ENCODE data around the gene PI4KA. TPM values are rescaled to one million over a fixed set of nuclear protein-coding genes. Genes with fewer than 3 reads are reported as not detected.
"Not testable (repeated sequence)": the region's sequence is repeated elsewhere in the genome, so short reads cannot be mapped to it uniquely, and the experiment has no call there.

PI4KA gene
- total and polyA plus RNA-seq, 4 donors, result 35.4 to 107 (median 50.3) TPM

GRCh38 chr22:20697481-20698113, 161.0 kb downstream of the PI4KA start:
- not testable (repeated sequence) for H3K4me3 ChIP-seq; H3K9me3 ChIP-seq (ENCODE audit: control insufficient read depth in 4 of 4, insufficient read depth in 3 of 4, low read length in 3 of 4); H3K27me3 ChIP-seq (ENCODE audit: control insufficient read depth in 3 of 3, insufficient read depth in 3 of 3, low read length in 2 of 3); H3K4me1 ChIP-seq (ENCODE audit: control insufficient read depth in 5 of 5, insufficient read depth in 5 of 5, low read length in 5 of 5); H3K36me3 ChIP-seq (ENCODE audit: control insufficient read depth in 4 of 4, insufficient read depth in 4 of 4, low read length in 4 of 4); ATAC-seq (ENCODE audit: insufficient read depth, low FRiP score); H3K27ac ChIP-seq (ENCODE audit: low read depth in 1 of 2, low read length in 1 of 2)
- WGBS, 2 donors, result 31 to 38% methylated on average over 14 to 16 of the region's 17 CpGs
- H3K9ac ChIP-seq (ENCODE audit: insufficient read depth in 1 of 2, low read length in 2 of 2), result peak overlapping the region in 1 of 2 donors; percentile 32
- DNase-seq, result peak; percentile 68 to 81 (median 73)
- peak; percentile 50 for TF ChIP-seq CTCF (IDR thresholded peaks at IDR 0.05; ENCODE audit: control extremely low read depth, extremely low read depth)

GRCh38 chr22:20696056-20696455, 162.6 kb downstream of the PI4KA start:
- H3K27me3 ChIP-seq (ENCODE audit: control insufficient read depth in 3 of 3, insufficient read depth in 3 of 3, low read length in 2 of 3); H3K4me3 ChIP-seq; DNase-seq; ATAC-seq (ENCODE audit: insufficient read depth, low FRiP score); H3K9me3 ChIP-seq (ENCODE audit: control insufficient read depth in 4 of 4, insufficient read depth in 3 of 4, low read length in 3 of 4); H3K9ac ChIP-seq (ENCODE audit: insufficient read depth in 1 of 2, low read length in 2 of 2); H3K36me3 ChIP-seq (ENCODE audit: control insufficient read depth in 4 of 4, insufficient read depth in 4 of 4, low read length in 4 of 4); H3K4me1 ChIP-seq (ENCODE audit: control insufficient read depth in 5 of 5, insufficient read depth in 5 of 5, low read length in 5 of 5); H3K27ac ChIP-seq (ENCODE audit: low read depth in 1 of 2, low read length in 1 of 2): not testable (repeated sequence)
- 64 to 98% methylated on average over 2 to 3 of the region's 4 CpGs for WGBS, 2 donors

GRCh38 chr22:20695205-20695604, 163.4 kb downstream of the PI4KA start:
- H3K27me3 ChIP-seq (ENCODE audit: control insufficient read depth in 3 of 3, insufficient read depth in 3 of 3, low read length in 2 of 3); H3K4me3 ChIP-seq; H3K27ac ChIP-seq (ENCODE audit: low read depth in 1 of 2, low read length in 1 of 2); ATAC-seq (ENCODE audit: insufficient read depth, low FRiP score); H3K4me1 ChIP-seq (ENCODE audit: control insufficient read depth in 5 of 5, insufficient read depth in 5 of 5, low read length in 5 of 5); H3K9ac ChIP-seq (ENCODE audit: insufficient read depth in 1 of 2, low read length in 2 of 2); DNase-seq; H3K36me3 ChIP-seq (ENCODE audit: control insufficient read depth in 4 of 4, insufficient read depth in 4 of 4, low read length in 4 of 4); H3K9me3 ChIP-seq (ENCODE audit: control insufficient read depth in 4 of 4, insufficient read depth in 3 of 4, low read length in 3 of 4): not testable (repeated sequence)
- WGBS, 2 donors, result 79 to 88% methylated on average over 4 to 11 of the region's 12 CpGs

- not testable (repeated sequence) for H3K27me3 ChIP-seq (ENCODE audit: control insufficient read depth in 3 of 3, insufficient read depth in 3 of 3, low read length in 2 of 3); H3K4me3 ChIP-seq; H3K9me3 ChIP-seq (ENCODE audit: control insufficient read depth in 4 of 4, insufficient read depth in 3 of 4, low read length in 3 of 4); DNase-seq; H3K36me3 ChIP-seq (ENCODE audit: control insufficient read depth in 4 of 4, insufficient read depth in 4 of 4, low read length in 4 of 4); H3K9ac ChIP-seq (ENCODE audit: insufficient read depth in 1 of 2, low read length in 2 of 2); H3K4me1 ChIP-seq (ENCODE audit: control insufficient read depth in 5 of 5, insufficient read depth in 5 of 5, low read length in 5 of 5); ATAC-seq (ENCODE audit: insufficient read depth, low FRiP score); H3K27ac ChIP-seq (ENCODE audit: low read depth in 1 of 2, low read length in 1 of 2)
- 88 to 91% methylated on average over 6 to 7 of the region's 14 CpGs for WGBS, 2 donors
Observed at GRCh38 chr22:20694256-20694655, 164.4 kb downstream of the PI4KA start.

GRCh38 chr22:20692926-20693325, 165.7 kb downstream of the PI4KA start:
- H3K9me3 ChIP-seq (ENCODE audit: control insufficient read depth in 4 of 4, insufficient read depth in 3 of 4, low read length in 3 of 4); DNase-seq; H3K27ac ChIP-seq (ENCODE audit: low read depth in 1 of 2, low read length in 1 of 2); H3K4me3 ChIP-seq; H3K27me3 ChIP-seq (ENCODE audit: control insufficient read depth in 3 of 3, insufficient read depth in 3 of 3, low read length in 2 of 3); H3K36me3 ChIP-seq (ENCODE audit: control insufficient read depth in 4 of 4, insufficient read depth in 4 of 4, low read length in 4 of 4); H3K9ac ChIP-seq (ENCODE audit: insufficient read depth in 1 of 2, low read length in 2 of 2); H3K4me1 ChIP-seq (ENCODE audit: control insufficient read depth in 5 of 5, insufficient read depth in 5 of 5, low read length in 5 of 5); ATAC-seq (ENCODE audit: insufficient read depth, low FRiP score): not testable (repeated sequence)
- WGBS, 2 donors, result 86 to 92% methylated on average over 7 of the region's 7 CpGs

- not testable (repeated sequence) for H3K27ac ChIP-seq (ENCODE audit: low read depth in 1 of 2, low read length in 1 of 2); H3K9me3 ChIP-seq (ENCODE audit: control insufficient read depth in 4 of 4, insufficient read depth in 3 of 4, low read length in 3 of 4); H3K4me1 ChIP-seq (ENCODE audit: control insufficient read depth in 5 of 5, insufficient read depth in 5 of 5, low read length in 5 of 5); DNase-seq; H3K36me3 ChIP-seq (ENCODE audit: control insufficient read depth in 4 of 4, insufficient read depth in 4 of 4, low read length in 4 of 4); H3K27me3 ChIP-seq (ENCODE audit: control insufficient read depth in 3 of 3, insufficient read depth in 3 of 3, low read length in 2 of 3); H3K4me3 ChIP-seq; H3K9ac ChIP-seq (ENCODE audit: insufficient read depth in 1 of 2, low read length in 2 of 2); ATAC-seq (ENCODE audit: insufficient read depth, low FRiP score)
- 92 to 97% methylated on average over 13 to 15 of the region's 15 CpGs for WGBS, 2 donors
Observed at GRCh38 chr22:20690586-20691317, 167.9 kb downstream of the PI4KA start.

GRCh38 chr22:20687356-20688172, 171.0 kb downstream of the PI4KA start:
- 92 to 95% methylated on average over 29 of the region's 29 CpGs for WGBS, 2 donors
- not testable (repeated sequence) for H3K4me1 ChIP-seq (ENCODE audit: control insufficient read depth in 5 of 5, insufficient read depth in 5 of 5, low read length in 5 of 5); H3K27me3 ChIP-seq (ENCODE audit: control insufficient read depth in 3 of 3, insufficient read depth in 3 of 3, low read length in 2 of 3); H3K9ac ChIP-seq (ENCODE audit: insufficient read depth in 1 of 2, low read length in 2 of 2); H3K36me3 ChIP-seq (ENCODE audit: control insufficient read depth in 4 of 4, insufficient read depth in 4 of 4, low read length in 4 of 4); ATAC-seq (ENCODE audit: insufficient read depth, low FRiP score); H3K4me3 ChIP-seq; DNase-seq; H3K9me3 ChIP-seq (ENCODE audit: control insufficient read depth in 4 of 4, insufficient read depth in 3 of 4, low read length in 3 of 4); H3K27ac ChIP-seq (ENCODE audit: low read depth in 1 of 2, low read length in 1 of 2)

Measured in lung (tissue), 12 donors.